ENCODE measurements around the gene RPS8. TPM values are rescaled to one million over a fixed set of nuclear protein-coding genes. Genes with fewer than 3 reads are reported as not detected.

Gene RPS8
- total RNA-seq = 1,000 to 10,000 TPM; 1,445 to 1,832 TPM
- 1,000 to 10,000 TPM; 1,551 to 3,558 TPM for polyA plus RNA-seq
- long read RNA-seq, donor 1, transcript RPS8-203 (3 exons, 898 nt) = minor isoform, 265 of 4,256 reads
- long read RNA-seq, donor 1, transcript RPS8-202 (6 exons, 881 nt) = major isoform, 2,008 of 4,256 reads
- long read RNA-seq, donor 1, transcript RPS8-205 (2 exons, 391 nt) = minor isoform, 349 of 4,256 reads
- long read RNA-seq, donor 1, transcript RPS8-207 (5 exons, 1,115 nt) = minor isoform, 500 of 4,256 reads
- long read RNA-seq, donor 1, partial matches to known transcripts = 990 of 4,256 reads
- long read RNA-seq, donor 1, other reads (novel, unspliced or antisense) = 95 of 4,256 reads
- long read RNA-seq, donor 2, transcript RPS8-207 (5 exons, 1,115 nt) = minor isoform, 210 of 2,003 reads
- long read RNA-seq, donor 2, transcript RPS8-202 (6 exons, 881 nt) = major isoform, 952 of 2,003 reads
- long read RNA-seq, donor 2, transcript RPS8-205 (2 exons, 391 nt) = minor isoform, 134 of 2,003 reads
- long read RNA-seq, donor 2, transcript RPS8-203 (3 exons, 898 nt) = minor isoform, 103 of 2,003 reads
- long read RNA-seq, donor 2, partial matches to known transcripts = 517 of 2,003 reads
- long read RNA-seq, donor 2, other reads (novel, unspliced or antisense) = 66 of 2,003 reads
- long read RNA-seq, donor 3, transcript RPS8-207 (5 exons, 1,115 nt) = minor isoform, 209 of 2,598 reads
- long read RNA-seq, donor 3, transcript RPS8-202 (6 exons, 881 nt) = major isoform, 819 of 2,598 reads
- long read RNA-seq, donor 3, transcript RPS8-205 (2 exons, 391 nt) = minor isoform, 149 of 2,598 reads
- long read RNA-seq, donor 3, transcript RPS8-203 (3 exons, 898 nt) = minor isoform, 145 of 2,598 reads
- long read RNA-seq, donor 3, partial matches to known transcripts = 1,174 of 2,598 reads
- long read RNA-seq, donor 3, other reads (novel, unspliced or antisense) = 89 of 2,598 reads
- long read RNA-seq, donor 4, transcript RPS8-202 (6 exons, 881 nt) = major isoform, 1,109 of 2,310 reads
- long read RNA-seq, donor 4, transcript RPS8-205 (2 exons, 391 nt) = minor isoform, 143 of 2,310 reads
- long read RNA-seq, donor 4, transcript RPS8-203 (3 exons, 898 nt) = minor isoform, 157 of 2,310 reads
- long read RNA-seq, donor 4, transcript RPS8-207 (5 exons, 1,115 nt) = minor isoform, 260 of 2,310 reads
- long read RNA-seq, donor 4, partial matches to known transcripts = 546 of 2,310 reads
- long read RNA-seq, donor 4, other reads (novel, unspliced or antisense) = 78 of 2,310 reads
- long read RNA-seq, donor 5, transcript RPS8-205 (2 exons, 391 nt) = minor isoform, 243 of 4,360 reads
- long read RNA-seq, donor 5, transcript RPS8-203 (3 exons, 898 nt) = minor isoform, 278 of 4,360 reads
- long read RNA-seq, donor 5, transcript RPS8-202 (6 exons, 881 nt) = major isoform, 2,183 of 4,360 reads
- long read RNA-seq, donor 5, transcript RPS8-207 (5 exons, 1,115 nt) = minor isoform, 517 of 4,360 reads
- long read RNA-seq, donor 5, partial matches to known transcripts = 961 of 4,360 reads
- long read RNA-seq, donor 5, other reads (novel, unspliced or antisense) = 125 of 4,360 reads

DNA sequence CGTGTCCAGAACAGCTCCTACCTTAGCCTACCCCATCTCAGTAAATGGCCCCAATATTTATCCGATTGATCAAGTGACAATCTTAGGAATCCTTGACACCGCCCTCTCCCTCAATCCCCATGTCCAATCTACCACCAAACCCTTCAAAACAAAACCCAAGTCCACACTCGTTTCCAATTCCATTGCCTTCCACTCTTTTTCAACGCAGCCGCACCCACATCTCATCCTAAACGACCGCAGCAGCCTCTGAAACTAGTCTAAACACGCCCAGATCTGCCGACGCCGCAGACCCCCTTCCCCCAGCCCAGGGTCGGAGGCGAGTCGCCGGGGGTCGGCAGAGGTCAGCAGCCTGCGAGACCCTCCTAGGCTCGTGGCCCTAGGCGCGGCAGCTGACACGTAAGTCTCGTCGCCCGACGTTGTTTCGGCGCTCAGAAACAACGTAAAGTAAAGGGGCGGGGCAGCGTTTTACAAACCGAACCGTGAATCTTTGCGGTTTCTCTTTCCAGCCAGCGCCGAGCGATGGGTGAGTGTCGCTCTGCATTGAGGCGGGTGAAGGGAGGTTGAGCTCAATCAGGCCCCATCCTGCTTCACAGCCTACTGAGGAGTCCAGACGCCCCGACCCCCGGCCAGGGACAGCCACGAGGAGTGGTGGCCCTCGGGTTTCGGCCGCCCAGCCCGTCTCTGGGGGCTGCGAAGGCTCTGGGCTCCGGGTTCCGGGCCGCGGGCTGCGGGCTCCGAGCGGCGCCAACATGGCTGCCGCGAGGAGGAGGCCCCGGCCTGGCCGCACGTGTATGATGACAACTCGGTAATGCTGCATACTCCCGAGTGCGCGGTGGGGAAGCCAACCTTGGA, at the start of gene RPS8:
Gene RPS8, plus strand, starts transcription at position 463 of the 852 bp plus-strand sequence. Its CDS starts 57 bp downstream, at position 520.
- H3K9me3 ChIP-seq (ENCODE audit: control insufficient read depth in 4 of 4, insufficient read depth in 3 of 4, low read length in 3 of 4) = no peaks in the 10 kb centered on the region
- peak within 1 kb of the TSS; percentile 94 for H3K4me3 ChIP-seq
- DNase-seq (peak; percentile 94 to 98 (median 97)), ATAC-seq (ENCODE audit: insufficient read depth, low FRiP score) (peak; percentile 89)
- WGBS, 2 donors = 0% methylated on average over 65 of the region's 65 CpGs
- H3K27ac ChIP-seq (ENCODE audit: low read depth in 1 of 2, low read length in 1 of 2) = peak within 1 kb of the TSS; percentile 94 to 97
- TF ChIP-seq, protein P1, sequence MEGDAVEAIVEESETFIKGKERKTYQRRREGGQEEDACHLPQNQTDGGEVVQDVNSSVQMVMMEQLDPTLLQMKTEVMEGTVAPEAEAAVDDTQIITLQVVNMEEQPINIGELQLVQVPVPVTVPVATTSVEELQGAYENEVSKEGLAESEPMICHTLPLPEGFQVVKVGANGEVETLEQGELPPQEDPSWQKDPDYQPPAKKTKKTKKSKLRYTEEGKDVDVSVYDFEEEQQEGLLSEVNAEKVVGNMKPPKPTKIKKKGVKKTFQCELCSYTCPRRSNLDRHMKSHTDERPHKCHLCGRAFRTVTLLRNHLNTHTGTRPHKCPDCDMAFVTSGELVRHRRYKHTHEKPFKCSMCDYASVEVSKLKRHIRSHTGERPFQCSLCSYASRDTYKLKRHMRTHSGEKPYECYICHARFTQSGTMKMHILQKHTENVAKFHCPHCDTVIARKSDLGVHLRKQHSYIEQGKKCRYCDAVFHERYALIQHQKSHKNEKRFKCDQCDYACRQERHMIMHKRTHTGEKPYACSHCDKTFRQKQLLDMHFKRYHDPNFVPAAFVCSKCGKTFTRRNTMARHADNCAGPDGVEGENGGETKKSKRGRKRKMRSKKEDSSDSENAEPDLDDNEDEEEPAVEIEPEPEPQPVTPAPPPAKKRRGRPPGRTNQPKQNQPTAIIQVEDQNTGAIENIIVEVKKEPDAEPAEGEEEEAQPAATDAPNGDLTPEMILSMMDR (IDR thresholded peaks at IDR 0.05; ENCODE audit: control extremely low read depth, extremely low read depth) = no peak
- H3K9ac ChIP-seq (ENCODE audit: insufficient read depth in 1 of 2, low read length in 2 of 2) = peak within 1 kb of the TSS; percentile 98 to 99
- no peaks in the 10 kb centered on the region for H3K27me3 ChIP-seq (ENCODE audit: control insufficient read depth in 3 of 3, insufficient read depth in 3 of 3, low read length in 2 of 3)
- H3K4me1 ChIP-seq (ENCODE audit: control insufficient read depth in 5 of 5, insufficient read depth in 5 of 5, low read length in 5 of 5) = peaks cover 0 to 24% (median 13%) of the 10 kb centered on the region in 5 donors
- peaks cover 12 to 27% (median 24%) of the 10 kb centered on the region in 4 donors for H3K36me3 ChIP-seq (ENCODE audit: control insufficient read depth in 4 of 4, insufficient read depth in 4 of 4, low read length in 4 of 4)

DNA sequence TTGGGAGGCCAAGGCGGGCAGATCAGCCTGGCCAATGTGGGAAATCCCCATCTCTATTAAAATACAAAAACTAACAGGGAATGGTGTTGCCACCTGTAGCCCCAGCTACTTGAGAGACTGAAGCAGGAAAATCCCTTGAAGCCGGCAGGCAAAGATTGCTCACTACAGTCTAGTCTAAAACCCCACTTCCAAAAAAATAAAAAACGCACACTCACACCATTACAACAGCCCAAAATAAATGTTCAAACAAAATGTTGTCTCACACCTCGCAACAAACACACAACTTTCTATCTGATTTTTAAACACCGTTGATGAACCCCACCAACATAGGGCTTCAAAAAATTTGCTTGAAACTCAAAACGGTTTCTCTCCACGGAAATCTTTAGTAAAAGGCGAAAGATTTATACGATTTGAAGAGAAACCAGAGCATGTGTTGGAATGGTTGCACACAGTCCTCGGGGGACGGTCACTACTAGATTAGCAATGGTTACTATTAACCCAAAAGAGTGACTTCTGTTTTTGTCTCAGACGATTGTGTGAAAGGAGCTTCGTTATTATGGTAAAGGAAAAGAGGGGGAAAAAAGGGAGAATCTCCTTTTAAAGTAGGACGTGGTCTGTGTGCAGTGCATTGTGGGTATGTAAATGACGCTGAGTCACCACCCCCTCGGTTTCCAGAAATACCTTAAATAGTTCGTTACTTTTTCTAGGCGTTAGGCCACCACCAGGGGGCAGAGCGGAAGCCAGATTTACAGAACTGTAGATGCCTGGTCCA, 44.4 kb upstream of the RPS8 start, which contains the start of gene RNU5D-1:
Gene RNU5D-1, minus strand, starts transcription at position 430 of the 772 bp plus-strand sequence.
- 0 to 1% methylated on average over 19 of the region's 19 CpGs for WGBS, 2 donors
- H3K36me3 ChIP-seq (ENCODE audit: control insufficient read depth in 4 of 4, insufficient read depth in 4 of 4, low read length in 4 of 4) = no peaks in the 10 kb centered on the region
- TF ChIP-seq, protein P1 (IDR thresholded peaks at IDR 0.05; ENCODE audit: control extremely low read depth, extremely low read depth) = peak; percentile 94
- DNase-seq (peak; percentile 95 to 99 (median 97)), ATAC-seq (ENCODE audit: insufficient read depth, low FRiP score) (peak; percentile 93)
- H3K4me3 ChIP-seq = no peak within 1 kb of the TSS
- no peaks in the 10 kb centered on the region for H3K27me3 ChIP-seq (ENCODE audit: control insufficient read depth in 3 of 3, insufficient read depth in 3 of 3, low read length in 2 of 3)
- peaks cover 0 to 7% (median 0%) of the 10 kb centered on the region in 5 donors for H3K4me1 ChIP-seq (ENCODE audit: control insufficient read depth in 5 of 5, insufficient read depth in 5 of 5, low read length in 5 of 5)
- no peaks in the 10 kb centered on the region for H3K9me3 ChIP-seq (ENCODE audit: control insufficient read depth in 4 of 4, insufficient read depth in 3 of 4, low read length in 3 of 4)
- H3K27ac ChIP-seq (ENCODE audit: low read depth in 1 of 2, low read length in 1 of 2) = peak within 1 kb of the TSS; percentile 87 to 88
- peak within 1 kb of the TSS; percentile 71 to 81 for H3K9ac ChIP-seq (ENCODE audit: insufficient read depth in 1 of 2, low read length in 2 of 2)

All from lung (tissue), 16 donors.